NCI-H2196 (cell line): Measurements from ENCODE around the gene FBXL14.
"Not testable (repeated sequence)": the region's sequence is repeated elsewhere in the genome, so short reads cannot be mapped to it uniquely, and the experiment has no call there.

Experiments used
- DNase-seq: peaks from one replicate; lab custom pipeline; 2025; ENCODE audit not compliant: unreplicated experiment; lab: John Stamatoyannopoulos, UW

Gene FBXL14

DNA sequence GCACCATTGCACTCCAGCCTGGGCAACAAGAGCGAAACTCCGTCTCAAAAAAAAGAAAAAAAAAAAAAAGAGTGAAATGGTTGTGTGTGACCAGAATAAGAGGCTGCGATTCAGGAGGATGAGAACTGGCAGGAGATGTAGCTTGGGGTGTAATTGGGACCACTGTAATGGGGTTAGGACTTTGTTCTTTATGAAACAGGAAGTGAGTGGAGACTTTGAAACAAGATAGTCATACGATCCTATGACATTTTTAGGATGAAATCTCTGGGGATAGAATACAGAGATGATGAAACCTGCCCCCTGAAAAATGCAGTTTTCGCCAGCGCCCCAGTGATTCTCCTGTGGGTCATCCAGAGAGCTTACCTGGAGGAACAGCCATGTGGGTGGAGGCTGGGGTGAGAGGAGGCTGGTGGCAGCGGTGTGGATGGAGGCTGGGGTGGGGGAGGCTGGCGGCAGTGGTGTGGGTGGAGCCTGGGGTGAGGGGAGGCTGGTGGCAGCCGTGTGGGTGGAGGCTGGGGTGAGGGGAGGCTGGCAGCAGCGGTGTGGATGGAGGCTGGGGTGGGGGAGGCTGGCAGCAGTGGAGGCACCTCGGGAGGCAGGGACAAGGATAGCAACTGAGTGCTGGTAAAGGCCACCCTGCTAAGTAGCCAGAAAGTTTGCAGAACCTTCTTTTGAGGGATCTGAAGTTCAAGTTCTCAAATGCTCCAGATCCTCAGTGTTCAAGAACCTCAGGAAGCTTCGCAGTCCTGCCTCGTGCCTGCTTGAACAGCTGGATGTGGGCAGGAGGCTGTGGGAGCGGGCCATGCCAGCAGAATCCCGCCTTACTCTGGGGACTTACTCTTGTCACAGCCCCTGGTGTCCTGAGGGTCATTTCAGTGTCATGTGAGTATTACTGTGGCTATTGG is 20.2 kb downstream of the FBXL14 start:
- DNase-seq, result no peak

DNA sequence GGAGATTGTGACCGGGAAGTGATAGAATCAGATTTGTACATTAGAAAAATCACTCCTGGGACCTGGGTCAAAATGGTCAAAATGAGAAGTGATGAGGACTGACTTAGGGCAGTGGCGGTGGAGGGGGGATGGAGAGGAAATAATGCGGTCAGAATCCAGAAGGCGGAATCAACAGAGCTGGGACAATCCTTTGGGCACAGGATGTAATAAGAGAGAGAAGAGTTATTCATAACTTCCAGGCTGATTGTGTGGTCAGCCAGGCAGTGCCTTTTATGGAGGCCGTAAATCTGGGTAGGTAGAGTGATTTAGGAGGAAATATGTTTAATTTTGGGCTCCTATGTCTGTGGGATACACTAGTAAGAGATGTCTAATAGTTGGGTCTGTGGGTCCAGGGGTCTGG is 21.6 kb downstream of the FBXL14 start:
- no peak for DNase-seq

DNA sequence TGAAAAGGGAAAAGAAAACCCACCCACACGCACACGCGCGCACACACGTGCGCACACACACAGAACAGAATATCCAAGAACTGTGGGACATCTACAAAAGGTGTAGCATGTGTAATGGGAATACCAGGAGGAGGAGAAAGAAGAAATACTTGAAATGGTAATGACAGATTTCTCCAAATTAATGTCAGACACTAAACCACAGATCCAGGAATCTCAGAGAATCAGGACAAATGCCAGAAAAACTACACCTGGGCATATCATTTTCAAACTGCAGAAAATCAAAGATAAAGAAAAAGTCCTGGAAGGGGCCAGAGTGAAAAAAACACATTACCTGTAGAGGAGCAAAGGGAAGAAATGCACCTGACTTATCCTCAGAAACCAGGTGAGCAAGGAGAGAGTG is 26.5 kb downstream of the FBXL14 start:
- DNase-seq, result no peak

DNA sequence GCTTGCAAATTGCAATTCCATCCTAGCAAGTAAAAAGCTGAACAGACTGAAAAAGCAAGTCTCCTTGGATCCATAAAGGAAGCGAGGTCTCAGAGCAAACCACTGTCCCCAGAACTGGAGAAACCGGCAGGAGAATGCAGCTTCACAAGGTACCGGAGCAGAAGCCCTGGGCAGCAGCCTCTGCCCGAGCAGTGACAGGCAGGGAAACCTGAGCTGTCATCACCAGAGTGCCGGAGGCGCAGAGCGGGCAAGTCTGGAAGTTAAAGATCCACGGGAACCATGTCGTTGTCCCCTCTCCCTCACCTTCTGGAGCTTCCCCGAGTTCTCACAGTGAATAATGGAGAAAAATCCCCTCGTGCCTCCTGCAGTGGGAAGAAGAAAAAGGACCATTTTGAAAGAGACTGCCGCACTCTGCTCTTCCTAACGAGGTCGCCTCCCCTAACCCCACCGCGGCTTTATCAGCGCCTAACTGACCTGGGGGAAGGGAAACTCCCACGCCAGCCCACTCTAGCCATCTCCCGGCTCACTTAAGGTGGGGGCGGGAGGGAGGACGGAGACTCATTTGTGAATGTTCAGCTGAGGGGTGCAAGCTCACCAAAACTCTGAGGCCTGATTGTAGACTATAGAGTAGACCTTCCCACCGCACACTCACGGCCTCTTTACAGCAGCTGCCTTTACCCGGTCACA is 27.8 kb downstream of the FBXL14 start:
- DNase-seq, result no peak

DNA sequence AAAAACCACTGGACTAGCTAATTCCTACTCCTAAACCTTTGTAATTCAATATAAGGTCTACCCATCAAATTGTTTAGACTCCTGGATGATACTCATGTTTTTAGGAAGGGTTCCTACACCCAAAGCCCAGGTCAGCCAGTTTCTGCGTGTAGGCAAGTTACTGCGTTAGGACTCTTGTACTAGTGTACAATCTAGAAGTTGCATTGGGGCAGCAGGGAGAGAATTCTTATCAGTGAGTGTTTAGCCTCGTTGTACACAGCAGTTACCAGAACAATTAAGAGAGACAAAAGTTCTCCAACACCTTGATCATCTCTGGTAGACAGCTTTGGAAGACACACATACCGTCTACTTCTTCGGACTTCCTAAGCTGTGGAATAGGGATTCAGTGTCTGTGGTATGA is 29.2 kb downstream of the FBXL14 start:
- no peak for DNase-seq

DNA sequence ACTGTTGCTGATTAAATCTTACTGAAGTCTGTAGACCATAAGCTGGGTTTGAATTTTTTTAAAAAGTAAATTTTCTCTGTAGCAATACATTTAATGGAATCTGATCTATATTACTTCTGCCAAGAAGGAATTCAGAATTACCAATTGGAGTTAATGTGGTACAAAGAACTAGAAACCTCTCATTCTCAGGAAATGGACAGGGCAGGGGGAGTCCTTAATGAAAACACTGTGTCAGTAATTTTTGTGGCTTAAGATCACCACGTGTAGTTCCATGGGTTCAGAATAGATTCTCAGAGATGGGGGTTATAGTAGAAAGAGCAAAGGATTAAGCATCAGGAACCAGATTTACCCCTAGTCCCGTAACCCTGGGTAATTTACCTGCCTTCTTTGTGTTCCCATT is 30.3 kb downstream of the FBXL14 start:
- no peak for DNase-seq

DNA sequence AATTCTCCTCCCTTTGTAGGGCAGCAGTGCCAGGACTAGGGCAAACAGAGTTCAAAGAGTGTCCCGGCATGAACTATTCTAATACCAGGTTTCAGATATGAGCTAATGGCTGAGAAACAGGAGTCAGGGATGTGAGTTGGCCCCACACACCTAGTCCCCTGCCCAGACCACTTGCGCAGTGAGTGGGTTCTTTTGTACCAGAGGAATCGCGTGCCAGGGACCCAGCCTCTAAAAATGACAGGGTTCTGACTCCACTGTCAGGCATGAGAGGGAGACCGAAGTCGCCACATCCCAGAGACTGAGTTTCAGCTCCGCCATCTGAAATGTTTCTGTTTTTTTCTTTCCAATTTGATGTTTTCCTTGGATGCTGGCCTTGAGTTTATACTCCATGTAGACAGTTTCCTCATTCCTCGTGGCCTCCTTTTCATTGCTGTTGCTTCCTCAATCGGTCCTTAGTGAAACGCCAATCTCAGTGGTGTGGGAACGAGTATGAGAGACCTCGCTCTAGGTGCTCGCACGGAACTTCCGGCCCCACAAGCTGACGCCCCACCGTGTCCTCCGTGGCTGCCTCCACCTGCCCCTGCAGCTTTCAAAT is 31.5 kb downstream of the FBXL14 start:
- no peak for DNase-seq

DNA sequence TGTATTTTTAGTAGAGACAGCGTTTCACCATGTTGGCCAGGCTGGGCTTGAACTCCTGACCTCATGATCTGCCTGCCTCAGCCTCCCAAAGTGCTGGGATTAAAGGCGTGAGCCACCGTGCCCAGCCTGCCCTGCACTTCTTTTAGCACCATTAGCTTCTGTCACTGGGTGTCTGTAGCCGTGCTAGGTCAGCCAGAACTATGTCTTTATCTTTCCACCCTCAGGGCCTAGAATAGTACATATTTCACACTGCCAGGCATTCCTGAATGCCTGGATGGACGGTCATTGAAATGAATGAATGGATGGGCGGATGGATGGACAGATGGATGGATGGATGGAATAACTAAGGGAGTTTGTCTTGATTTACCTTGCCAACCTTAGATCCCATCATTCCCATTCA is 33.7 kb downstream of the FBXL14 start:
- no peak for DNase-seq

DNA sequence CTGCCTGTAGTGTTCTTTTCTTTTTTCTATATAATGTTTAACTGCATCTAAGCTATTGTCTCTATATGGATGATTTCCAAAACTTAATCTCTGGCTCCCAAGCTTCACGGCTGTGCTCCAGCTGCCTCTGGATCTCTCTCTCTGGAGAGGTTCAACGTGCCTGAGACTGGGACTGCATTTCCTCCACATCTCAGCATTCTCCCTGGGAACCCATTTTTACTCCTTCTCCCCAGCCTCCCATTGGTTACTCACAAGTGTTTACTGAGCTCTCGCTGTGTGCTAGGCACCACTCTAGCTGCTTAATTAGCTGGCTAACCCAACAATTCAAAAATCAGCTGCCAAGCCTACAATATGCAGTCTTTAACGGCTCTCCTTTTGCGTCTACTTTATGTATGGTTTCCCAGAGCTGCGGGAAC is 34.7 kb downstream of the FBXL14 start:
- DNase-seq, result no peak

DNA sequence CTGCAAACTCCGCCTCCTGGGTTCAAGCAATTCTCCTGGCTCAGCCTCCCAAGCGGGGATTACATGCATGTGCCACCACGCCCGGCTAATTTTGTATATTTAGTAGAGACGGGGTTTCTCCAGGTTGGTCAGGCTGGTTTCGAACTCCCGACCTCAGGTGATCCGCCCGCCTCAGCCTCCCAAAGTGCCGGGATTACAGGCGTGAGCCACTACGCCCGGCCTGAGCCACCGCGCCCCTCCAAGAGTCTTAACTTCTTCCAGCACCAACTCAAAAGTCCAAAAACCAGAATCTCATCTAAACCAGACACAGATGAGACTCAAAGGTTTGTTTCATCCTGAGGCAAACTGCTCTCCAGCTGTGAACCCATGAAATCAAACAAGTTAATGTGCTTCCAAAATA is 36.3 kb downstream of the FBXL14 start:
- not testable (repeated sequence) for DNase-seq

DNA sequence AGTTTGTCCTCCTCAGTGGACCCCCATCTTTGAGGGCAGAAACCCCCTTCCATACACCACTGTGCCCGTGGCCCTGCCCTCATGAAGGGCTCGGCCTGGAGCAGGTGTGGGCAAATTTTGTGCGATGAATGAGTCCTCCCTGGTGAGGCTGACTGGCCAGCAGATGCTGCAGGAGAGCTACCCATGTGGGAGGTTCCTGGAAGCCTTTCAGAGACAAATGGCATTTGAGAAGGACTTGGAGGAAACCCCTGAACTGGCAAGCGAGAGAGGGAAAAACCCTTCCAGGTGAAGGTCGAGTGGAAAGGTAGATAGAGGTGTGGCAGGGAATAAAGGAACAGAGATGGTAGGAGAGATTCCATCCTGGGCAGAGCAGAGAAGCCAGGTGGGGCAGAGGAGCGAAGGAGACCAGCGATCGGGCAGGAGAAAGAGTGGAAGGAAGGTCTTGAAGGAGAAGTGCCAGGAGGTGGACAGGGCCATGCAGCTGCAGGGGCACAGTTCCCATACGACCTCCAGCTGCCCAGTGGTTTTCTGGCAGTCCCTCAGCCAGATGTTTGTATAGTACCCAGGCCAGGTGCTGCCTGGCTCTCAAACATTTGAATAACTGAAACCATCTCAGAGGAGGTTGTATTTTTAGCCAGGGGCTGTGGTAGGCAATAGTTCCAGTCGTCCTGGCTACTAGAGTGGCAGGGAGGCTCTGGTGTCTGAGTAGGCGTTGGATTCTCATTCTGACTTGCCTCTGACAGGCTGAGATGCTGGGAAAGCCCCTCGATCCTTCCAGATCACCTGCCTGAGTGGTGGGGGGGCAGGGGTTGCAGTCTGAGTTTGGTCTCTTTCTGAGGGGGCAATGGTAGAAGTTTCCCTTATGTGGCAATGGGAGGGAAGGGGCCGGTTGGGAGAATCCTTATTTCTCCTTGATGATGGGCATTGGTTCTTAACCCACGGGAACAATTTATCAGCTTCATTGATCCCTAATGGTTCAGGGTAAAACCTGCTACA is 40.1 kb downstream of the FBXL14 start:
- peak; percentile 4 for DNase-seq

DNA sequence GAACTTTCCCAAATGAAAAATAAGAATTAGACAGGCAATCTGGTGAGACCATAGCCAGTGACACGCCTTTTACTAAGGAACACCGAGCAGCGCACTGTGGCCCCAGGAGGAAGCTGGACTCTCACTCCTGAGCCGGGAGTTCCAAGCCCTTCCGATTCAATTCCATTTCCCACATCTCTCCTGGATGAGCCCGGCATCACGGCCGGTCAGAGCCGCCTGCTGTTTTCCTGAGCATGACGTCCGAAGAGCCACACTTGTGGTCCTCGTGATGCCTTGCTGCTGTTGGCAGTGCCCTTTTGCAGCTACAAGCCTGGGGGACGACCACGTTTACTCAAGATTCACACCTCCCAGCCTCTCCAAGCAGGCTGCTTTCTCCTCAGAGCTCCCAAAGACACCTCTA is 40.8 kb downstream of the FBXL14 start:
- DNase-seq, result no peak

DNA sequence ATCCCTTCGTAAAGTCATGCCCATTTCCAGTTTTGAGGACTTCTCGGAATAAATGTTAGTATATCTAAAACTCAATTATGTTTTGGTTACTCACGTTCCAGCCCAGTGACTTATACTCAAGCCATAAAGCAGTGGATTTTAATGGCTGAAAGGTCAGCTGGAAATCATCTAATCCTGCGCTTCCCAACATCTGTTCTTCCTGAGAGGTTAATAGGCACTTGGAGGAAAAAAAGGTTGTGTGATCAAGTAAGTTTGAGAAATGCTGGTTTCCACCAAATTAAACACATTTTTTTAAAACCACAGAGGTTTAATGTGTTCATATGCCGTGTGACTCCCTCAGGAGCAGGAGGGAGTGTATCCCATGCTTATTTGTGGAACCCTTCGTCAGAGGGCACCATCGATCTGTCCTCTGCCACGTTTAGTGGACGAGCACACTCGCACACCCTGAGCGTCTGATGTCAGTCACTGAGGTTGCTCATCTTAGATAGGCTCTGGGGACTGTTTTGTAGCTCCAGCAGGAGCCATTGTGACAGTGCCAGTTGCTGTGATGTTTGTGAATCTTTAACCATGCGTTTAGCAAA is 41.4 kb downstream of the FBXL14 start:
- no peak for DNase-seq

DNA sequence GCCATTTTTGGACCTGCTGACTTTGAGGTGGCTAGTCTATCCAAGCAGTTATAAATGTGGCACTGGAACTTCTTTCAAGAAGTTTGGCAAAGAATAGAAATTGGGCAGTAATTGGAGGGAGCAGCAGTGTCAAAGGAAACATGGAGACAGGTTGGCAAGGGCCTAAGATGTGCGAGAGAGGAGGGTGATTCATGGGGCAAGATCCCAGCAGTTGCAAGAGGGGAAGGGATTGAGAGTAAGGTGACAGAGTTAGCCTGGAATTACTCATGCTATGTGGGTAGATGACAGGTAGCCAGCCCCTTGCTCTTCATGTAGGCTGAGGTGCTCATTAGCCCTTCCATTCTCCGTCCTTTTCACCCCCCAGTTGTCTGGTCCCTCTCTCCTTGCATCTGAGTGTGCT is 42.2 kb downstream of the FBXL14 start:
- DNase-seq, result no peak

DNA sequence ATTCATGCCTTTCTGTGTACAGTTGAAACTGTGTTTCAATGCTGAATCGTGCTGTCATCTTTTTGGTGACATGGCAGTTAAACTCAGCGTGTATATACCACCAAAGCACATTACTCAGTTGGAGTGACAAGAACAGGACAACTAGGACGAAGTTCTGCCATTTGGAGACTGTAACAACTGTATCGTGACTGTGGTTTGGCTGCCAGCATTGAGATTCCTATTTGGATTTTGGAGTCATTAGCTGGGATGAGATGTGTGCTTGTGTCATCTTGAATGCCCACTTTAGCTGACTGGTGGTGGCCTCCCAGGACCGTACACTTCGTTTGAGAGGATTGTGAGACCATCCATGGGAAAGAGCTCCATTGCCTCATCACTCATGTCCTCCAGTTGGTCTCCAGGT is 42.9 kb downstream of the FBXL14 start:
- no peak for DNase-seq

DNA sequence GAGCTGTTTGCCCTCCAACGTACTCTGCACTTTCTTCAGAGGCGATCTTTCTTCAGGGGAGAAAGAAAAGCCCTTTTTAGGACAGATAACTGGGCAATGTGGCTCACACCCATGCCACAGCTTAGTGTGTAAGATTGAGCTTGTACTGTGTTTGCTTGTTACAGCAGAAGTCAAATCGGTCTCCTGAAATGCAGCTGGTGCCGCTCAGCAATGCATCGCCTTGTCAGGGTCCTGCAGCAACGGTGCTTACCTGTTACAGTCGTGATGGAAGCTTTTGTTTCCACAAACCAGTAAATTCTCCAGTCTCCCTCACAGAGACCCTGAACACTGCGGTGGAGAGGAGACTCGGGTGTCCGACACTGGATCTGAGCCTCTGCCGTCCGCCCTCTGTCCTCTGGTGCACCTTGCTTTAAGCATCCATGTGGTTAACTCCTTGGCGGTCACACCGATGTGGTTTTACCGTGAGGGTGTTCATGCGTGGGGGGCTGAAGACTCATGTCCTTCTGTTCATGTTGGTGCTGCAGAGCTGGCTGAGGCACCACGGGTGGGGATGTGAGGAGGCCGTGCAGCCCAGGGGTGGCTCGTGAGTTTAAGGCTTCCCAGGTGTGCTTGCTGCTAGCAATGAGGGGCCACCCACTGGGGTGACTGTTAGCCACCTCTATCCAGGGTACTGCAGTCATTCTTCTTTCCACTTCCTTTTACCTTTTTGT is 47.3 kb downstream of the FBXL14 start:
- no peak for DNase-seq

DNA sequence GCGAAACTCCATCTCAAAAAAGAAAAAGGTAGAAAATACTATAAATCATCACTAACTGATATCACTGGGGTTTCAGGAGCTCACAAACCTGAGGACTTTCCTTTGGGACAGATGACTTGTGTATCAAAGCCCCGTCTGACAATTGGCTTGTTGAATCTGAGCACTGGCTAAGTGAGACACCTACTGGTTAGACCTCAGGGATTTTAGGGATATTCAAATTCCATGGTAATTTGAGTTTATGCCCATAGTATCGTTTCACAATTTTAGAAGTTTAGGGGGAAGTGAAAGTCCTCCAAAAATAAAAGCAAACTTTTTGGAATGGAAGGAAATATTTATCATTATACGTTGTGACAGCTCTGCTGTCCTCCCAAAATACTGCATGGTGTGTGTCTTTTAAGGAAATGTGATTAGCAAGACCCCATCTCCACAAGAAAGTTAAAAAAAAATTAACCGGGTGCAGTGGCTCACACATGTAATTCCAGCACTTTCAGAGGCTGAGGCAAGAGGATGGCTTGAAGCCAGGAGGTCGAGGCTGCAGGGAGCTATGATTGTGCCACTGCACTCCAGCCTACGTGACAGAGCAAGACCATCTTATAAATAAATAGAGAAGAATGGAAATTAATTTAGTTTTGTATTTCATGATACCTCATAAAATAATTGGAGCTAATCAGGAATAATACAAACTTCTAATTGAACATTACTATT is 49.2 kb downstream of the FBXL14 start:
- no peak for DNase-seq

DNA sequence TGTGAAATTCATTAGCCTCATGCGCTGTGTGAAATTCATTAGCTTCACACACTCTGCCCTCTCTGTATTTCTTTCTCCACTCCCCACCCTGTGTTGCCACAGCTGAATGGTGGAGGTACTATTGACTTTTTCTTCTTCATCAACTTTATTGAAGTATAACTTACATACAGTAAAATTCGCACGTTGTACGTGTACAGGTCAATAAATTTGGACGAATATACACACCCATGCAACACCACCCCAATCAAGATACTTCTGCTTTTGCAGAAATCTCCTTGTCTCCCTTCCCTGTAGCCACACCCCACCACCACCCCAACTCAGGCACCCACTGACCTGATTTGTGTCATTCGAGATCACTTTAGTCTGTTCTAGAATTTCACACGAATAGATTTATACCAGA is 51.8 kb downstream of the FBXL14 start:
- no peak for DNase-seq

DNA sequence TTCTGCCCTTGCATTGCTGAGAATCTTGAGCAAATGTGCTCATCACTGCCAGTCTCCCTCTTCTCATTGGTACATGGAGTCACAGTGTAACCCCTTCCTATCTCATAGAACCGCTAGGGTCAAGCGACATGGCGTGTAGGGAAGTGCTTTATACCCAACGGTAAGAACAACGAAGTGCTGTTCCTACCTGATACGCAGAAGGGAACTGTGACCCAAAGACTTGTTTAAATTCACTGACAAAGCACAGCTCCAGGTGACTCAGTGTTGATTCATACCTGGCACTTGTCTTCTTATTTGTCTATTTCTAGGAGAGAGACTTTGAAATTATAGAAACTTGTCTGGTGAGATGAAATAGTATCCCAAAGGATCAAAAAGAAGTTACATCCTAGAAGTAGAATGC is 53.7 kb downstream of the FBXL14 start:
- no peak for DNase-seq
